Measurements from ENCODE around the gene PLD4. TPM values are rescaled to one million over a fixed set of nuclear protein-coding genes. Genes with fewer than 3 reads are reported as not detected.

The PLD4 gene
- total and polyA plus RNA-seq, 9 of the 15 experiments (the other 6 are each of a cell fraction or from before 2014, with no cell fraction given) = 0.18 to 0.24 TPM; not detected in 7

DNA sequence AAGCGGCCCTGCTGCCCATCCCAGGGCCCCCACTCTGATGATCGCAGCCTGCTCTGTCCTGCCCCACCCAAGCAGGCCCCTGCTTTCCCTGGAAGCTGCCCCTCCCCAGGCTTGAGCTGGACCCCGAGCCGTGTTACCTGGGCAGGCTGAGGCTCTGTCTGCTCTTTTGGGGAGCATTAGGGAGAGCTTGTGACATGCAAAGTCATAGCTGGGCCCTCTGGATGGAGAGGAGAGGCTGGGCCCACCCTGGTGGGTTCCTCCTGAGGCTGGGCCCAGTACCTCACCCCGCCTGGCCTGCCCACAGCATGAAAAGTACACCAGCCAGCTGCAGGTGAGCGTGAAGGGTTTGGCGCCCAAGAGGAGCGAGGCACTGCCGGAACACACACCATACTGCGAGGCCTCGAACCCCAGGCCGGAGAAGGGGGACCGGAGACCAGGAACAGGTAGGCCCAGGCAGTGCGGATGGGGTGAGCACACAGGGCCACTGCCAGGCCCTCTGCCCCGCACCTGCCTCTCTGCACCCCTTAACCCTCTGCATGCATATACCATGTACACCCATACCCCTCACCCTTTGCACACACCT, 44.6 kb upstream of the PLD4 start:
- Histone ChIP-seq H2AFZ (ENCODE audit: low read depth, low read length) (no peak overlapping the region), H3K79me2 (ENCODE audit: control insufficient read depth, insufficient read depth, low read length) (no peaks in the 10 kb centered on the region; the same call in 2 of the 3 replicates), H3K9me1 (ENCODE audit: control insufficient read depth, insufficient read depth, low read length) (no peaks in the 10 kb centered on the region), H3K9me3 (replicated peaks; ENCODE audit: control insufficient read depth, insufficient read depth, low read depth, low read length) (no peaks in the 10 kb centered on the region), H3K4me3 (no peak overlapping the region), H3K27me3 (ENCODE audit: control insufficient read depth in 2 of 2, insufficient read depth in 2 of 2, low read length in 2 of 2) (no peaks in the 10 kb centered on the region), H3K4me1 (replicated peaks in 1 of 2; ENCODE audit: control insufficient read depth in 2 of 2, insufficient read depth in 2 of 2, low read length in 2 of 2) (peaks cover 0 to 44% of the 10 kb centered on the region in 2 experiments; a peak in 3 of 5 replicates), H3K4me2 (ENCODE audit: insufficient read depth, low read length) (no peak overlapping the region), H3K27ac (ENCODE audit: extremely low read depth, low read depth, low read length) (no peak overlapping the region), H4K20me1 (replicated peaks; ENCODE audit: control insufficient read depth, insufficient read depth, low read length) (no peaks in the 10 kb centered on the region), H3K36me3 (ENCODE audit: control insufficient read depth, insufficient read depth, low read length) (peaks cover 5% of the 10 kb centered on the region; the same call in 2 of the 3 replicates), H3K9ac (ENCODE audit: insufficient read depth in 1 of 2, low read depth in 2 of 2, low read length in 2 of 2) (no peak overlapping the region)
- POLR2A ChIA-PET = interaction anchor here (0.6 to 1.1 kb wide), 3 partner anchors 9 to 133 kb away, joined by 3 to 4 read pairs (median 3); no protein-coding TSS in a partner anchor
- BruUV-seq (replicated peaks) = no TSS peak
- 87% methylated on average over 14 of the region's 15 CpGs for WGBS (ENCODE audit: insufficient coverage, low coverage, missing lambda C conversion rate)
- intact Hi-C loops (cut with micrococcal nuclease) = loop anchor here (10.0 kb wide), 1 partner anchor 115 kb away; no protein-coding TSS in a partner anchor
- FAIRE-seq = no peak
- no peak for ATAC-seq
- no peak for DNase-seq (ENCODE audit: extremely low read depth in 1 of 4, low spot score in 3 of 4)
- in situ Hi-C loops (cut with MboI) = no loop called here
- TF ChIP-seq, protein P1, sequence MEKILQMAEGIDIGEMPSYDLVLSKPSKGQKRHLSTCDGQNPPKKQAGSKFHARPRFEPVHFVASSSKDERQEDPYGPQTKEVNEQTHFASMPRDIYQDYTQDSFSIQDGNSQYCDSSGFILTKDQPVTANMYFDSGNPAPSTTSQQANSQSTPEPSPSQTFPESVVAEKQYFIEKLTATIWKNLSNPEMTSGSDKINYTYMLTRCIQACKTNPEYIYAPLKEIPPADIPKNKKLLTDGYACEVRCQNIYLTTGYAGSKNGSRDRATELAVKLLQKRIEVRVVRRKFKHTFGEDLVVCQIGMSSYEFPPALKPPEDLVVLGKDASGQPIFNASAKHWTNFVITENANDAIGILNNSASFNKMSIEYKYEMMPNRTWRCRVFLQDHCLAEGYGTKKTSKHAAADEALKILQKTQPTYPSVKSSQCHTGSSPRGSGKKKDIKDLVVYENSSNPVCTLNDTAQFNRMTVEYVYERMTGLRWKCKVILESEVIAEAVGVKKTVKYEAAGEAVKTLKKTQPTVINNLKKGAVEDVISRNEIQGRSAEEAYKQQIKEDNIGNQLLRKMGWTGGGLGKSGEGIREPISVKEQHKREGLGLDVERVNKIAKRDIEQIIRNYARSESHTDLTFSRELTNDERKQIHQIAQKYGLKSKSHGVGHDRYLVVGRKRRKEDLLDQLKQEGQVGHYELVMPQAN (IDR thresholded peaks at IDR 0.05; ENCODE audit: borderline replicate concordance) = no peak
- CTCF ChIA-PET (ENCODE audit: low intra/inter-chr PET ratio) = no interaction called here
